SK-N-SH treated with all-trans-retinoic acid at 6 μM for 48 hours (cell line): ENCODE results near the gene PEPD.

ENCODE experiments used
- ATAC-seq: fragments of 200-7000 bp; cut with Tn5 transposase; 3 replicates; pipeline ENCODE4 v1.9.1; 2020; ENCODE audit warnings: mild to moderate bottlenecking, moderate library complexity
- ARNTL ChIP-seq: fragments of 450-650 bp; formaldehyde crosslinking; IDR thresholded peaks from 2 replicates; pipeline ENCODE4 v1.5.0; 2020; ENCODE audit warnings: low read depth, mild to moderate bottlenecking, moderate library complexity, borderline replicate concordance
- BACH2 ChIP-seq: fragments of 250-450 bp; sonication (Bioruptor Pico); IDR thresholded peaks from 2 replicates; pipeline ENCODE4 v1.9.0; 2021; ENCODE audit warnings: mild to moderate bottlenecking, borderline replicate concordance
- CREB5 ChIP-seq: fragments of 250-450 bp; sonication (Bioruptor Pico); IDR thresholded peaks from 2 replicates; pipeline ENCODE4 v1.5.1; 2020; ENCODE audit warnings: low read depth, mild to moderate bottlenecking, moderate library complexity
- CSDC2 ChIP-seq: fragments of 250-450 bp; sonication (Bioruptor Pico); IDR thresholded peaks from 2 replicates; pipeline ENCODE4 v1.5.0; 2020; ENCODE audit warnings: mild to moderate bottlenecking, moderate library complexity
- ESRRG ChIP-seq: fragments of 250-450 bp; sonication (Bioruptor Pico); IDR thresholded peaks from 2 replicates; pipeline ENCODE4 v1.6.1; 2021; ENCODE audit warnings: mild to moderate bottlenecking
- GLIS3 ChIP-seq: fragments of 250-450 bp; sonication (Bioruptor Pico); IDR thresholded peaks from 2 replicates; pipeline ENCODE4 v1.5.0; 2020; ENCODE audit warnings: mild to moderate bottlenecking, moderate library complexity
- ISL1 ChIP-seq: fragments of 250-450 bp; sonication (Bioruptor Pico); IDR thresholded peaks from 2 replicates; pipeline ENCODE4 v2.1.2; 2022; ENCODE audit warnings: mild to moderate bottlenecking, moderate library complexity
- OSR1 ChIP-seq: fragments of 250-450 bp; sonication (Bioruptor Pico); IDR thresholded peaks from 2 replicates; pipeline ENCODE4 v1.8.0; 2022; ENCODE audit warnings: moderate library complexity, mild to moderate bottlenecking, inconsistent platforms
- PATZ1 ChIP-seq: fragments of 250-450 bp; sonication (Bioruptor Pico); IDR thresholded peaks from 2 replicates; pipeline ENCODE4 v1.8.0; 2020; ENCODE audit warnings: mild to moderate bottlenecking, moderate library complexity, borderline replicate concordance
- POU6F1 ChIP-seq: fragments of 250-450 bp; sonication (Bioruptor Pico); IDR thresholded peaks from 2 replicates; pipeline ENCODE4 v1.8.0; 2021; ENCODE audit warnings: low read depth, mild to moderate bottlenecking, moderate library complexity, borderline replicate concordance
- RARB ChIP-seq: fragments of 250-450 bp; sonication (Bioruptor Pico); IDR thresholded peaks from 2 replicates; pipeline ENCODE4 v1.8.0; 2021; ENCODE audit warnings: mild to moderate bottlenecking, moderate library complexity
- SNAI2 ChIP-seq: fragments of 250-450 bp; sonication (Bioruptor Pico); IDR thresholded peaks from 2 replicates; pipeline ENCODE4 v1.5.0; 2020; ENCODE audit warnings: mild to moderate bottlenecking, moderate library complexity
- TCF4 ChIP-seq: fragments of 250-450 bp; sonication (Bioruptor Pico); IDR thresholded peaks from 2 replicates; pipeline ENCODE4 v1.8.0; 2021; ENCODE audit warnings: mild to moderate bottlenecking, moderate library complexity, borderline replicate concordance
- TOX ChIP-seq: fragments of 250-450 bp; sonication (Bioruptor Pico); IDR thresholded peaks from 2 replicates; pipeline ENCODE4 v1.8.0; 2021; ENCODE audit warnings: mild to moderate bottlenecking, moderate library complexity, borderline replicate concordance
- ZC3H10 ChIP-seq: fragments of 250-450 bp; sonication (Bioruptor Pico); IDR thresholded peaks from 2 replicates; pipeline ENCODE4 v1.5.1; 2021; ENCODE audit warnings: mild to moderate bottlenecking, moderate library complexity
- ZFP30 ChIP-seq: fragments of 450-650 bp; formaldehyde crosslinking; IDR thresholded peaks from 2 replicates; pipeline ENCODE4 v1.5.0; 2022; ENCODE audit warnings: mild to moderate bottlenecking, moderate library complexity
- ZNF565 ChIP-seq: fragments of 450-650 bp; formaldehyde crosslinking; conservative IDR thresholded peaks from 2 replicates; pipeline ENCODE4 v1.5.0; 2020; ENCODE audit warnings: low read depth, mild to moderate bottlenecking, moderate library complexity
- ZNF70 ChIP-seq: fragments of 450-650 bp; formaldehyde crosslinking; IDR thresholded peaks from 2 replicates; pipeline ENCODE4 v1.5.0; 2020; ENCODE audit warnings: mild to moderate bottlenecking, moderate library complexity
- ZNF8 ChIP-seq: fragments of 450-650 bp; formaldehyde crosslinking; IDR thresholded peaks from 2 replicates; pipeline ENCODE4 v1.5.0; 2020; ENCODE audit warnings: mild to moderate bottlenecking, moderate library complexity

Gene PEPD

GRCh38 chr19:33403221-33403972 lies 118.2 kb downstream of the PEPD start:
- TF ChIP-seq ISL1 (CRISPR knock-in tag): no peak
- no peak for TF ChIP-seq ZFP30 (CRISPR knock-in tag)
- no peak for TF ChIP-seq CSDC2 (CRISPR knock-in tag)
- no peak for TF ChIP-seq CREB5
- no peak for TF ChIP-seq TOX (CRISPR knock-in tag)
- no peak for TF ChIP-seq BACH2 (CRISPR knock-in tag)
- no peak for TF ChIP-seq ZNF70 (CRISPR knock-in tag)
- TF ChIP-seq ARNTL: no peak
- TF ChIP-seq RARB (CRISPR knock-in tag): no peak
- TF ChIP-seq OSR1 (CRISPR knock-in tag): no peak
- TF ChIP-seq ZNF565: no peak
- TF ChIP-seq ZNF8 (CRISPR knock-in tag): no peak
- TF ChIP-seq ZC3H10 (CRISPR knock-in tag): no peak
- no peak for TF ChIP-seq PATZ1

GRCh38 chr19:33402421-33403220 lies 119.0 kb downstream of the PEPD start:
- TF ChIP-seq CSDC2 (CRISPR knock-in tag) (no peak), SNAI2 (CRISPR knock-in tag) (no peak), ZNF70 (CRISPR knock-in tag) (no peak), TCF4 (CRISPR knock-in tag) (no peak), PATZ1 (no peak), ESRRG (CRISPR knock-in tag) (no peak), RARB (CRISPR knock-in tag) (no peak), ZNF565 (no peak)
- TF ChIP-seq, all 23 proteins: peak for 0

More at GRCh38 chr19:33403221-33403972, 118.2 kb downstream of the PEPD start:
- ATAC-seq: no peak

GRCh38 chr19:33401683-33402420 lies 119.7 kb downstream of the PEPD start:
- no peak for TF ChIP-seq POU6F1
- no peak for TF ChIP-seq ISL1 (CRISPR knock-in tag)
- no peak for TF ChIP-seq ZNF8 (CRISPR knock-in tag)
- TF ChIP-seq ARNTL: no peak
- no peak for TF ChIP-seq TCF4 (CRISPR knock-in tag)
- no peak for TF ChIP-seq TOX (CRISPR knock-in tag)
- no peak for TF ChIP-seq GLIS3 (CRISPR knock-in tag)
- TF ChIP-seq ZNF565: no peak
- no peak for TF ChIP-seq PATZ1
- no peak for ATAC-seq

More at GRCh38 chr19:33402421-33403220, 119.0 kb downstream of the PEPD start:
- ATAC-seq: no peak
